Occipital lobe (tissue), 2 donors: ENCODE measurements around the gene TCP11L2. TPM values are rescaled to one million over a fixed set of nuclear protein-coding genes. Genes with fewer than 3 reads are reported as not detected.
"Not testable (repeated sequence)": the region's sequence is repeated elsewhere in the genome, so short reads cannot be mapped to it uniquely, and the experiment has no call there.

Experiments used
- DNase-seq: peaks from one replicate; lab custom pipeline; 2025; lab: John Stamatoyannopoulos, UW
- total RNA-seq: library from RNA; depleted of rRNA; stranded (reverse); fragments of >200 nt; gene quantifications from one replicate; pipeline ENCODE4 v1.2.3, GENCODE V29; 2014

Gene TCP11L2
- total RNA-seq, 1 donor from 2014 or later = 39.8 TPM

GRCh38 chr12:106305376-106305775 lies 2.8 kb downstream of the TCP11L2 start:
- DNase-seq = no peak

DNA sequence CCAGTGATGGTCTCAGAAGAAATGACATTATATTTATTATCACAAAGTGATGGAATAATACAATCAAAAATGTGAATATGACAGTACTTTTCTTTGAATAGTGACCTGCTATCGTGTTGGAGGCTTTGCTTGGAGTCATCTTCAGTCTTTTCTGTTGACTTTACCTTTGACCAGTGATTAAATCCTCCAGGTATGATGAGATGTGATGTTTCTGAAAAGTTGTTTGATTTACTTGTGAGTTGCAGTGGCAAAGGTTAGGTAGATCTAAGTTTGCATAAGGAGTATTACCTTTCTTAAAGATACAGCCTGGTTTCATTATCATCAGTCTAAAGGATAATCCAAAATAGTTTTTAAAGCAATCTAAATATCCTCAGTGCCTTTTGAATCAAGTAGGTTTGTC lies 4.6 kb downstream of the TCP11L2 start:
- DNase-seq = no peak

DNA sequence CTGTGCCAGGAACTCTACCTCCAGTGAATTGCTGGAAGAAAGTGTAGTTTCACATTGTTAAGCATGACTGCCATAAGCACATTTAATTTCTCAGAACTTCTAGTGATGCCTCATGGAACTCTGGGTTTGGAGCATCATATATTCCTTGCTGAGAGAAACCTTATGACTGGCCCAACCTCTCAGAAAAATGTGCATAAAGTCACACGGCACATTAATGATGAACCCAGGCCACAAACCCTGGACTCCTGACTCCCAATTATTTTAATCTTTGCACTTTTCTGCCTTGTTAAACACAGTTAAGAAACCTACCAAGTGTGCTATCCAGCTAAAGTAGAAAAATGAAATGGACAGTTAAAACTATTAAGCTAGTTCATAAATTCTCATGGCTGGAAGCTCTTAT lies 5.6 kb downstream of the TCP11L2 start:
- DNase-seq = no peak

DNA sequence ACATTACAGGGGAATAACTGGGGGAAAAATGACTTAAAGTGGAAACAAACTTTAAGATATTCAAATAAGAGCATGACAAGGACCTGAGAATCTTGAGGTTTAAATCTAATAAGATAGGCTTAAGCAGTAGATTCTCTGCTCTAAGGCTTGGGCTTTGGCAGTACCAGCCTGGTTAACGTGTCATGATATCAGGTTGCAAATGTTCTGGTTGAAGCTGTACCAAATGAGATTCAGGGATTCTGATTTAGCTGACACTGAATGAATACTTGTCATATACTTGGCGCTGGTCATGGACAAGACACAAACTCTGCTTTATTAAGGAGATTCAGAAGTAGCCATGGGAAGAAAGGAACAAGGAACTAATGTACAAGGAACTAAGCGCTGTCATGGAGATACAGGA lies 6.1 kb downstream of the TCP11L2 start:
- no peak for DNase-seq

DNA sequence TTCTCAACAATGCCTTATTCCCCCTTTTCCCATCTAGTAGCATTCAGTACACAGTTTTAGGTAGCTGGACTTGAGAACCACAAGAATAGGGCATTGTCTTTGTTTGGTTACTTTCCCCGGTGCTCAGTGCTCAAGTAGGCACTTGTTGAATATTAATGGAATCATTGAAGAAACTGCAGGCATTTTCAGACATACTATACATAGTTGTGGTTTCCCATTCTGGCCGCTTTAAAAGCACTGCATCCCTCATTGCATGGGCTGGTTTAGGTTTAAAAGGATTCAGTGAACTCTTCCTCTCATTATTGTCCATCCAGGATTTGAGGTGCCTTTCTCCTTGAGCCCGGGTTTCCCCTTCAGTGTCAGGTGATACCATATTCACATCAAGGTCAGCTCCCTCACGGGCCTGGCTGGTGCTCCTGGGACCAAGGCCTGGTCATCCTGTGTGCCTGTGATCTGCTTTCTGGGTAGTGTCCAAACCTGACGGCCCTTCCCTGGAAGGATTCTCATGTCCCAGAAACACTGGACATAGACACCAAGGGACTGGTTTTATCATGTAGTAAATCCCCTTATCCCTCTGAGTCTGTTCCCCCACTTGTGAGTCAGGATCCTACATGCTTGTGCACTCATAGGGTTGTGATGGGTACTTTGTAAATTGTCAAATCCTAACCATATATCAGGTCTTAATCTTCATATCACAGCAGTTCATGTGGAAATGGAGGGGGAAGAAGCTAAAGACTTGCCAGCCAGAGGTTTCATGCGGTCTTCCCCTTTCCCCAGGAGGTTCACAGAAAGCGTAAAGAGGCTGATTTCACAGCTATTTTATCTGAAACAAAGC lies 7.4 kb downstream of the TCP11L2 start:
- DNase-seq = no peak

- DNase-seq = no peak
Observed at GRCh38 chr12:106310687-106311086, 8.2 kb downstream of the TCP11L2 start.

DNA sequence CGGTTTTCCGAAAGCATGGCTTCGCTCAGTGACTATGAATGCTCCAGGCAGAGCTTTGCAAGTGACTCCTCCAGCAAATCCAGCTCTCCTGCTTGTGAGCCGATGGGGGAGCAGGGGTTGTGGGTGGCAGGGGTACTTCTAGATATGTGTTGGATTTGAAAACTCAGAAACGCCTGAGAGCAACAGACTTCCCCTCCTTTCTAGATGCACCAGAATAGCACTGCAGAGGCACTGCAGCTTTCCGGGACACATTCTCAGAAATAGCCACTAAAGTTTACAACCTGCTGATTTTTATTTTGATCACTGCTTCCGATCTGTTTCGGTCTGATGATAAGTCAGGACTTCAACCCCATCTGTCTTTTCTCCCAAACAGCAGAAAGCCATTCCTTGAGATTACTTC lies 8.6 kb downstream of the TCP11L2 start:
- no peak for DNase-seq

- DNase-seq = not testable (repeated sequence)
Observed at GRCh38 chr12:106313413-106313812, 10.9 kb downstream of the TCP11L2 start.

DNA sequence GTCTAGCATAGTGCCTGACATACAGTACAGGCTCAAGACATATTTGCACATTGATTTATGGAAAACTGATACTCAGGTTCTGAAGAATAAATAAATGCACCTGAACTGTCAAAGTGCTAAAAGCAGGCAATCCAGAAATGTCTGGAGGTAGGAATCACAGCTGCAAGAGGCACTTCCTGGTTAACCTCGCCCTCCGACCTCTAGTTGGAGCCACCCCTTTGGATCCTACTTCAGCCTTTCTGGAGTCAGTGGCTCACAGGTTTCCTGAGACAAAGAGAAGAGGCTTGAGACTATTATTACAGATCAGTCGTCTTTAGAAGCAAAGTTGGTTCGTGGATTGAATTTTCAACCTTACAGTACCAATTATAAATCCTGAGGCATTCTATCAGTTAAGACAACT lies 13.0 kb downstream of the TCP11L2 start:
- DNase-seq = no peak

GRCh38 chr12:106317406-106318082 lies 15.0 kb downstream of the TCP11L2 start:
- no peak for DNase-seq

DNA sequence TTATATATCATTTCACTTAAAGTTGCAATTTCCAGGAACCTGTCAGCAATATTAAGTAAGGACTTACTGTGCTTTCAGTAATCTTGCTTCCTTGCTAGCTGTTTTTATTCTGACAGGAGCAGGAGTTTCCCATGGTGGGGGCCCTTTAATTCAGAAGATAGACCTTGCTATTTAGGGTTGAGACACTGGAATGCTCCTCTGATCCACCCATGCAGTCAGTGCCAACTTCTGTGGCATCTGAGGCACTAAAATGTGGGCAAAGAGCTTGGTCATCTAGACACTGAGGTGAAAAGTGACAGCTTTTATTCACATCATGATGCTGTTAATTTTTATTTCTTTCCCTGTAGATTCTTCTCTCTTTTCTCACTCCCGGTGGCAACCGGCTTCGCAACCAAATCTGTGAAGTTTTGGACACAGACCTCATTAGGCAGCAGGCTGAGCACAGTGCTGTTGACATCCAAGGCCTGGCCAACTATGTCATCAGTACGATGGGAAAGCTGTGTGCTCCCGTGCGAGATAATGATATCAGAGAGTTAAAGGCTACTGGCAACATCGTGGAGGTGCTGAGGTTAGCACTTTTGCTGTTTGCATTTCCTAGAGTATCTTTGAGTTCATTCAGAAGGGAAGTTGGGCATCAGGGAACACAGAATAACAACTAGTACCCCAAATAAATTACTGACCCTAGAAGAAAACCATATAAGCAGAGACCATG lies 18.8 kb downstream of the TCP11L2 start:
- DNase-seq = no peak

DNA sequence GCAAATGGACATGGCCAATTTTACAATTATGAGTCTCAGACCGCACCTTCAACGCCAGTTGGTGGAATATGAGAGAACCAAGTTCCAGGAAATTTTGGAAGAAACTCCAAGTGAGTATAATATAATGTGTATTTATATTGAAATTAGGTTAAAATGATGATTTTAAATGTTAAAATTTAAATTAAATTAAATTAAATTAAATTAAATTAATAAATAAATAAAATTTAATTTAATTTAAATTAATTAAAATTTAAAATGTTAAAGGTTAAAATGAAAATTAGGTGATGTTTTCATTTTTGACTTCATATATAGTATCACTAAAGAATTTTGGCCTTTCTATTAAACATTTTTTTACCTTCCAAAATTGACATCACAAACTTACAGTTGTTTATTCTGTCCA lies 21.0 kb downstream of the TCP11L2 start:
- no peak for DNase-seq

DNA sequence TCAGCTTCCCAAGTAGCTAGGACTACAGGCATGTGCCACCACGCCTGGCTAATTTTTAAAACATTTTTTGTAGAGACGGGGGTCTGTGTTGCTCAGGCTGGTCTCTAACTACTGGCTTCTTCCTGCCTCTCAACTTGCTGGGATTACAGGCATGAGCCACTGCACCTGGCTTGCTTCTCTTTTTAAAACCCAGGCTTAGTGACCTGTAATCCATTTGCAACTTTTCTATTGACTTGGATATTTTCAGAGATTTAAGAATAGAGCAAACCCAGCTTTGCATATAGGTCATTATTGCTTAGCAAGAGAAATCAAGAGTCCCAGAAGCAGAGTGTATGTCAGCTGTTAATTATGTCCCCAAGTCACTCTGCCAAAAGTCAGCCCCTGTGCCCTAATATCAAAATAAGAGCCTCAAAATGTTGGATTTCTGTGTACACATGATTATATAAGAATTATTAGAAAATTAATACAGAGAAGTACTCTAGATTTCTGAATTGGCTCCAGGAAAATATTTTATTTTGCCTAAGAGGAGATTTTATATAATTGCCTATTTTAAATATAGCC lies 24.9 kb downstream of the TCP11L2 start:
- no peak for DNase-seq

DNA sequence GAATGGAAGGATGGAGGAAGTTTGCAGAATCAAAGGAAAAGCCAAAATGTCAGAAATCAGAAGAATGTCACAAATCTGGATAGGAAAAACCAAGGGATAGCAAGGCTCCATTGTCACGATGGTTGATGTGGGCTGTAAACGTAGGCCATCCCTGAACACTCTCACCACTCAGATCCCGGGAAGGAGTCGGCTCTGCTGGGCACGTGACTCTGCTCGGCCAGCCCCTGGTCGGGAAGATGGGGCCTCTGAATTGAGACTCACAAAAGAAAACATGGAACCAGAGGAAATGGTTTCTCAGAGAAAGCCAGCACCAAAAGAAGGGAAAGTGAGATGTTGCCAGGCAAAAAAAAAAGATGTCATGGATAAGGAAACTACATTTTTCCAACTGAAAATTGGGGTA lies 26.2 kb downstream of the TCP11L2 start:
- no peak for DNase-seq

DNA sequence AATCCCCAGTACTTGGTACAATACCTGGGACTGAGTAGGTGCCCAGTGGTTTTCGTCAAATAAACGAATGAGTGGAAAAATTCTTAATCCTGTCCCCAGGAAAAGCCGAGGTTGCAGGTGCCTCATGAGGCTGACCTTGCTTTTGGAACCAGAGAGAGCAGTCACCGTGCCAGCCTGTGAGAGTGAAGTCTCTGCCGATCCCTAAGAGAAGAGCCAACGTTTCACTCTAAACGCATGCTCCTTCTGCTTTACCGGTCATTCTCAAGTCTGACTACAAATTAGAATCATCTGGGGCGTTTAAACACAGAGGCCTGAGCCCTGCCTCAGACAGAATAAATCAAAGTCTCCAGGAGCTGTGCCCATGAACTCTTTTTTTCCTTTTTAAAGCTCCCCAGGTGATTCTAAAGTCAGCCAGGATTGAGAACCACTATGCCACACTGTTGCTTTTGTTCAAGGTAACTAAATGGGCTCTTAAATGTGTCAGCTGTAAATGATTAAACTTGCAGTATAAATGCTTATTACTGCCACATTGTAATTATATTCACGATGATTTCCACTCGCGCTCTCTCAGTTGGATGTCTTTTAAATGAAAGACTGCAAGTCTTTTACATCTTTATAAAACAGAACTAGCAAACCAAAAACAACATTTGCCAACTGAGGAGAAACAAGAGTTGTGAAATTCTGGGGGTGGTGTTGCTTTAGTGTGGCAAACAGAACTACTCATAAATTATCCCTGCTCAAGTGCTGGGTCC lies 26.9 kb downstream of the TCP11L2 start:
- DNase-seq = no peak

DNA sequence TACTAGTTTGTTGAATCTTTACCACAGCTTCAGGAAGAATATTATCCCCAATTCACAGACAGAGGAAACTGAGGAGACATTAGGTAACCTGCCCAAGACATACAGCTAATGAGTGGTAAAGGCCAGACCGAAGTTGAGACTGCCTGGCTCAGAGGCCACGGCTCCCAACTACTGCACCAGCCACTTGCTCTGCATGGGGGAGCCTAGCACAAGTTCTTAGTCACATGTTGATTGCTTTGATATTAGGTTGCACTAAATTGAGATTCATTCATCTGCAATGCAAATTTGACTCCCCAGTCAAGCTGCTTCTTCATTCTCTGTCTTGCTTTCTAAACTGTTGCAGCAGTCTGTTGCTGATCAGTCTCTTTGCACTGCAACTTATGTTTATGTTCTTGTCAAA lies 29.1 kb downstream of the TCP11L2 start:
- DNase-seq = no peak

- no peak for DNase-seq
Observed at GRCh38 chr12:106332536-106332935, 30.0 kb downstream of the TCP11L2 start.

GRCh38 chr12:106333010-106333409 lies 30.5 kb downstream of the TCP11L2 start:
- DNase-seq = no peak

DNA sequence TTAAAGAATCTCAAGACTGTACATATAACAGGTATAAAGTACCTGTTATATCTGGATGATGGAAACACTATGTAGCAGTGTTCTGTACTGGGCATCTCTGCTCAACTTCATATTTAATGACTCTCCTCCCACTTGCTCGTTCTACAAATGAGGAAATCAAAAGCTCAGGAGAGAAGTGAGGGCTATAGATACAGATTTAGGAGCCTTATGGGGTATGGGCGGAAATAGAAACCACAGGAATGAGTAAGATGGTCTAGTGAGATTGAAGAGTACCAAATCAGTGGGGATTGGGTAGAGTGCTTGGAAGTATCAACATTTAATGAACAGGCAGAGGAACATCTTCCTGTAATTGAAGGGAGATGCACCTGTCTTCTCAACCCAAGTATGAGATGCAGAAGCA lies 31.2 kb downstream of the TCP11L2 start:
- DNase-seq = no peak

DNA sequence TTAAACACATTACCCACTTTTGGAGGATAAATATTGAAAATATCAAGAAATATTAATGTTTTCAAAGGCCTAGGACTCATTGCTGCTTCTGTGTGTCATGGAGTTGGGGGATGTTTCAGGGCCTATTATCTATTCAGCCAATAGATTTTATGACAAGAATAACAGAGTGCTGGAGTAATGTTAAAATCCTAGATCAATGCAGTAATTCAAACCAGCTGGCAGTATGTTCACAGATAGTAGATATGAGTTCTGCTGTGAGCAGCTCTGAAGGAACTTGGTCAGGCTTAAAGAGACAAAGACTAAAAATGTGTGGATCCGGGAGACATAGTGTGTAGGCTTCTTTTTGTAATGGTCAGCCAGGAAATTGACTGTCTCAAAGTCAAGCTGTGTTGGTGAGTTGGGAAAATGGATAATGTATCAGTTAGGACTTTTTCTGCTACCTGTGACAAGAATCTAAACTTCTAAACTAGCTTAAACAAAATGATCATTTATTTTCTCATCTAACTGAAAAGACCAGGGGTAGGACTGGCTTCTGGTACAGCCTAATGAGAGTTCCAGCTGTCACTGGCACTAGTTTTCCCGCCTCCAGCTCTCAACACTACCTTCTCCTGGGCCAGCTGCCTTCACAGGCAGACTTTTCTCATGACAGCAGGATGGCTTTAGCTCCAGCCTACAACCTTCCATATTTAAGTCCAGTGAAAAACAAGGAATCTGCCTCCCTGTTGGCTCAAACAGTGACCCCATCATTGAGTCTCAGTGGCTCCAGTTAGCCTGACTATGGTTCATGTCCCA lies 38.7 kb downstream of the TCP11L2 start:
- no peak for DNase-seq
